PC-3 (cell line): Measurements from ENCODE around the gene KLF12. TPM values are rescaled to one million over a fixed set of nuclear protein-coding genes. Genes with fewer than 3 reads are reported as not detected.

Experiments used
- ATAC-seq: fragments of 200-7000 bp; cut with Tn5 transposase; 2 replicates; pipeline ENCODE4 v1.9.1; 2020; ENCODE audit warnings: mild to moderate bottlenecking, moderate library complexity
- BruUV-seq: library from RNA; stranded (reverse); fragments of 400-500 nt; replicated peaks from 2 replicates; lab custom pipeline; 2021; lab: Mats Ljungman, UMichigan
- CTCF ChIA-PET: fragments of 300-600 bp; sonication (Branson Sonifier 250); formaldehyde crosslinking; loops from one replicate; lab custom pipeline; 2022; ENCODE audit warnings: antibody characterized with exemption; lab: Charles Lee
- POLR2A ChIA-PET: fragments of 300-600 bp; sonication (Branson Sonifier 250); formaldehyde crosslinking; loops from one replicate; lab custom pipeline; 2022; ENCODE audit warnings: antibody characterized with exemption; ENCODE audit not compliant: unreplicated experiment; lab: Charles Lee
- DNase-seq: peaks from one replicate; pipeline ENCODE4 v3.0.0-alpha.2; 2015
- H2AFZ ChIP-seq: fragments of 300-600 bp; sonication (generic); 2 replicates; pipeline ENCODE4 v1.6.0; 2016; ENCODE audit warnings: antibody characterized with exemption, low read length
- H3F3A ChIP-seq: fragments of 300-600 bp; sonication (generic); one replicate; pipeline ENCODE4 v1.6.0; 2017; ENCODE audit warnings: antibody characterized with exemption, low read length, control low read depth, mild to moderate bottlenecking; ENCODE audit not compliant: unreplicated experiment
- H3K27ac ChIP-seq: fragments of 300-600 bp; sonication (generic); 2 replicates; pipeline ENCODE4 v1.5.1; 2016; ENCODE audit warnings: mild to moderate bottlenecking, low read length
- H3K27me3 ChIP-seq: fragments of 300-600 bp; sonication (generic); 2 replicates; pipeline ENCODE4 v1.6.1; 2016; ENCODE audit warnings: low read length, mixed read lengths
- H3K36me3 ChIP-seq: fragments of 300-600 bp; sonication (generic); 2 replicates; pipeline ENCODE4 v1.6.1; 2016; ENCODE audit warnings: low read depth, mixed run types, low read length, mixed read lengths
- H3K4me1 ChIP-seq: fragments of 300-600 bp; sonication (generic); 2 replicates; pipeline ENCODE4 v1.5.1; 2016; ENCODE audit warnings: low read length; ENCODE audit not compliant: insufficient read depth
- H3K4me2 ChIP-seq: fragments of 300-600 bp; sonication (generic); 2 replicates; pipeline ENCODE4 v1.6.0; 2016; ENCODE audit warnings: low read length
- H3K4me3 ChIP-seq: fragments of 300-600 bp; sonication (generic); 2 replicates; pipeline ENCODE4 v1.5.1; 2016; ENCODE audit warnings: mild to moderate bottlenecking, low read length, mixed read lengths
- H3K79me2 ChIP-seq: fragments of 300-600 bp; sonication (generic); 2 replicates; pipeline ENCODE4 v1.6.1; 2017; ENCODE audit warnings: low read length, mixed read lengths
- H3K9ac ChIP-seq: fragments of 300-600 bp; sonication (generic); 2 replicates; pipeline ENCODE4 v1.6.0; 2016; ENCODE audit warnings: mild to moderate bottlenecking, low read length
- H3K9me2 ChIP-seq: fragments of 300-600 bp; sonication (generic); replicated peaks from 2 replicates; pipeline ENCODE4 v1.6.1; 2016; ENCODE audit warnings: mixed run types, low read length, mixed read lengths
- H3K9me3 ChIP-seq: fragments of 300-600 bp; sonication (generic); 2 replicates; pipeline ENCODE4 v1.6.1; 2016; ENCODE audit warnings: low read length, mixed read lengths
- H4K20me1 ChIP-seq: fragments of 300-600 bp; sonication (generic); 2 replicates; pipeline ENCODE4 v1.6.1; 2016; ENCODE audit warnings: low read length, mixed read lengths
- CTCF ChIP-seq: fragments of 300-600 bp; sonication (generic); conservative IDR thresholded peaks from 2 replicates; pipeline ENCODE4 v1.5.1; 2017; ENCODE audit warnings: antibody characterized with exemption, low read depth, mild to moderate bottlenecking, low read length
- EZH2 ChIP-seq: fragments of 300-600 bp; sonication (generic); IDR thresholded peaks from one replicate; pipeline ENCODE4 v1.6.1; 2017; ENCODE audit warnings: antibody characterized with exemption, mild to moderate bottlenecking, low read length; ENCODE audit not compliant: unreplicated experiment
- EZH2phosphoT487 ChIP-seq: fragments of 300-600 bp; sonication (generic); IDR thresholded peaks from 2 replicates; pipeline ENCODE4 v1.6.1; 2018; ENCODE audit warnings: mild to moderate bottlenecking, antibody characterized with exemption, low read length, borderline replicate concordance
- intact Hi-C: fragments of 100-400 bp; cut with micrococcal nuclease; formaldehyde crosslinking; loops from 2 replicates; pipeline ENCODE4 v1.9.0; 2023
- total RNA-seq: library from RNA; depleted of rRNA; stranded (reverse); fragments of >200 nt; gene quantifications from 2 replicates; pipeline ENCODE4 v1.2.3, GENCODE V29; 2014

Gene KLF12
- total RNA-seq, 1 experiment from 2014 or later: 6.4 TPM

- Histone ChIP-seq H3F3A (no peaks in the 10 kb centered on the region), H3K36me3 (no peaks in the 10 kb centered on the region), H3K79me2 (peaks cover 37% of the 10 kb centered on the region), H2AFZ (no peak overlapping the region), H3K27ac (no peak overlapping the region), H3K27me3 (no peaks in the 10 kb centered on the region), H3K9me2 (no peaks in the 10 kb centered on the region), H3K4me2 (no peak overlapping the region), H3K9me3 (no peaks in the 10 kb centered on the region), H4K20me1 (no peaks in the 10 kb centered on the region), H3K4me3 (no peak overlapping the region), H3K9ac (no peak overlapping the region), H3K4me1 (peaks cover 9% of the 10 kb centered on the region)
- CTCF ChIA-PET: no interaction called here
- intact Hi-C loops: loop anchor here (10.0 kb wide), 1 partner anchor 933 kb away; no protein-coding TSS in a partner anchor
- no peak for ATAC-seq
- no peak for DNase-seq
- BruUV-seq: no TSS peak
- POLR2A ChIA-PET: no interaction called here
- TF ChIP-seq CTCF (no peak), EZH2phosphoT487 (no peak), EZH2 (no peak)
Observed at GRCh38 chr13:74107598-74107997, 26.6 kb downstream of the KLF12 start.

DNA sequence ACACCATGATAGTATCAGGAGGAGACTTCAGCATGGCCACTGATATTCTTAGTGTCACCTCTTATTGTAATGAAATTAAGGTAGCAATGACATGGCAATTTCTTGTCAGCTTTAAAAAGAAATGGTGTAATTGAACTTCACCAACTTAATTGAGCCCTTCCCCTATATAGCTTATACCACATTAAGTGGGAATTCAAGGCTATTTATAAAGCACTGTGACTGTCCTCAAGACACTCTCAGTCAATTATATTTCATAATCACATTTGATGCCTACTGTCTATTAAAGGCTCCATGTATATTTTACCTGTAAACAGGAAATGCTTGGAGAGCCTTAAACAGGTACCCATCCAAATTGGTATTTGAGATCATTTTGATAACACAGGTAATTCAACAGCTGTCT, 28.3 kb downstream of the KLF12 start:
- Histone ChIP-seq H3K9me3 (0 out of 2 replicates have a peak, but pooled peaks cover 4% of the 10 kb centered on the region), H4K20me1 (no peaks in the 10 kb centered on the region), H2AFZ (no peak overlapping the region), H3K79me2 (peaks cover 36% of the 10 kb centered on the region), H3K4me1 (peaks cover 9% of the 10 kb centered on the region), H3K4me3 (no peak overlapping the region), H3K27ac (no peak overlapping the region), H3K36me3 (no peaks in the 10 kb centered on the region), H3K9me2 (no peaks in the 10 kb centered on the region), H3K27me3 (no peaks in the 10 kb centered on the region), H3K4me2 (no peak overlapping the region), H3K9ac (no peak overlapping the region), H3F3A (no peaks in the 10 kb centered on the region)
- intact Hi-C loops: loop anchor here (10.0 kb wide), 1 partner anchor 931 kb away; no protein-coding TSS in a partner anchor
- CTCF ChIA-PET: no interaction called here
- TF ChIP-seq CTCF (no peak), EZH2phosphoT487 (no peak), EZH2 (no peak)
- ATAC-seq (no peak), DNase-seq (no peak)
- BruUV-seq: no TSS peak
- POLR2A ChIA-PET: no interaction called here

GRCh38 chr13:74104661-74105275, 29.4 kb downstream of the KLF12 start:
- intact Hi-C loops: loop anchor here (10.0 kb wide), 1 partner anchor 930 kb away; no protein-coding TSS in a partner anchor
- Histone ChIP-seq H3K4me3 (no peak overlapping the region), H4K20me1 (no peaks in the 10 kb centered on the region), H3K27me3 (no peaks in the 10 kb centered on the region), H3K9me2 (no peaks in the 10 kb centered on the region), H3K9me3 (0 out of 2 replicates have a peak, but pooled peaks cover 4% of the 10 kb centered on the region), H3K4me1 (peaks cover 2% of the 10 kb centered on the region), H2AFZ (no peak overlapping the region), H3K9ac (no peak overlapping the region), H3K27ac (no peak overlapping the region), H3K4me2 (no peak overlapping the region), H3K79me2 (peaks cover 26% of the 10 kb centered on the region), H3F3A (no peaks in the 10 kb centered on the region), H3K36me3 (no peaks in the 10 kb centered on the region)
- peak; percentile 38; the same call in 1 of the 2 replicates for ATAC-seq
- ChIA-PET POLR2A (no interaction called here), CTCF (no interaction called here)
- no peak for TF ChIP-seq CTCF
- TF ChIP-seq EZH2: no peak
- no peak for TF ChIP-seq EZH2phosphoT487
- no peak for DNase-seq
- no TSS peak for BruUV-seq
